Loucy (cell line): ENCODE results near the gene KIRREL1.

ENCODE experiments used
- H2AFZ ChIP-seq: fragments of 200-600 bp; sonication (generic); 2 replicates; pipeline ENCODE4 v1.6.0; 2016; ENCODE audit warnings: antibody characterized with exemption, mild to moderate bottlenecking, low read length, moderate library complexity
- H3F3A ChIP-seq: fragments of 200-600 bp; 2 replicates; pipeline ENCODE4 v1.6.0; 2016; ENCODE audit warnings: antibody characterized with exemption, low read depth, mild to moderate bottlenecking
- H3K27me3 ChIP-seq: fragments of 200-600 bp; sonication (generic); 2 replicates; pipeline ENCODE4 v1.6.1; 2014; ENCODE audit warnings: low read length, mild to moderate bottlenecking; ENCODE audit not compliant: insufficient read depth, poor library complexity, severe bottlenecking
- H3K36me3 ChIP-seq: fragments of 200-600 bp; sonication (generic); 2 replicates; pipeline ENCODE4 v1.6.1; 2016; ENCODE audit warnings: low read length; ENCODE audit not compliant: insufficient read depth
- H3K4me1 ChIP-seq: fragments of 200-600 bp; sonication (generic); 2 replicates; pipeline ENCODE4 v1.5.1; 2014; ENCODE audit warnings: low read length, mild to moderate bottlenecking; ENCODE audit not compliant: insufficient read depth, poor library complexity, severe bottlenecking
- H3K4me2 ChIP-seq: fragments of 200-600 bp; sonication (generic); 2 replicates; pipeline ENCODE4 v1.6.0; 2014; ENCODE audit warnings: antibody characterized with exemption, low read length, low read depth, mild to moderate bottlenecking; ENCODE audit not compliant: poor library complexity, severe bottlenecking
- H3K4me3 ChIP-seq: fragments of 200-600 bp; sonication (generic); 2 replicates; pipeline ENCODE4 v1.5.1; 2014; ENCODE audit warnings: low read length, mild to moderate bottlenecking, mixed read lengths; ENCODE audit not compliant: poor library complexity, severe bottlenecking
- H3K79me2 ChIP-seq: fragments of 200-600 bp; sonication (generic); 2 replicates; pipeline ENCODE4 v1.6.1; 2014; ENCODE audit warnings: low read length; ENCODE audit not compliant: insufficient read depth
- H3K9ac ChIP-seq: fragments of 200-600 bp; sonication (generic); 2 replicates; pipeline ENCODE4 v1.6.0; 2014; ENCODE audit warnings: mild to moderate bottlenecking, low read depth, low read length, moderate library complexity; ENCODE audit not compliant: poor library complexity, severe bottlenecking
- H3K9me2 ChIP-seq: fragments of 200-600 bp; sonication (generic); replicated peaks from 2 replicates; pipeline ENCODE4 v1.6.1; 2016; ENCODE audit warnings: low read depth, low read length, mixed read lengths
- H3K9me3 ChIP-seq: fragments of 200-600 bp; sonication (generic); 2 replicates; pipeline ENCODE4 v1.6.1; 2014; ENCODE audit warnings: mild to moderate bottlenecking, antibody characterized with exemption, low read length, low read depth; ENCODE audit not compliant: insufficient read depth
- H4K20me1 ChIP-seq: fragments of 200-600 bp; sonication (generic); 2 replicates; pipeline ENCODE4 v1.6.0; 2014; ENCODE audit warnings: antibody characterized with exemption, low read length, mild to moderate bottlenecking; ENCODE audit not compliant: insufficient read depth, poor library complexity, severe bottlenecking
- EZH2phosphoT487 ChIP-seq: fragments of 200-600 bp; IDR thresholded peaks from 2 replicates; pipeline ENCODE4 v1.6.1; 2018; ENCODE audit warnings: antibody characterized with exemption, mild to moderate bottlenecking, moderate library complexity, borderline replicate concordance
- TF ChIP-seq, protein P1 (sequence below): fragments of 200-600 bp; sonication (generic); conservative IDR thresholded peaks from 2 replicates; pipeline ENCODE4 v1.5.1; 2014; ENCODE audit warnings: mild to moderate bottlenecking, antibody characterized with exemption, low read length

KIRREL1 gene

DNA sequence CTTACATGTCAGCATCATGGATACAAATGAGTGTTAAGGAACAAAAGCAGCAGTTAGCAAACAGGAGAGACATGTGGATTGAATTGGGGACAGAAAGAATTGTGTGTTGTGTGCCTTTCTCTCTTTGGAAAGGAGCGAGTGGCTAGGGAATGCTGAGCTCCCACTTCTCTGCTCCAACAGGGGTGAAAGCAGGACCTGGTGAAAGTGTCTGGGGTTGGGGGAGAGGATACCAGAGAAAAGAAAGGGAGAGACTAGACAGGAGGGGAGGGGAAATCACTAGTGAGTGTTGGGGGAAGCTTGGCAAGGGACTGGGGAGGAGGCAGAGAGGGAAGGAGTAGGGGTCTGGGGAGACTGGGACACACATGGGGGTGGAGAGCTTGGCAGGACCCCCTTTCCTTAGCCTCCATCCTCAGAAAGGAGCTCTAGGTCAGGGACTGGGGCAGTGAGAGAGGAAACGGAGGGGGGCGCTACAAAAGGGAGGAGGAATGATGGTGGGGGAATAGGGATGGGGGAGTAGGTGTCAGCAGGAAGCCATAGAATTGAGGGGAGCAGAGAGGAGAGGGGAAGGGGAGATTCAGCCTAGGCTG lies 2.2 kb downstream of the KIRREL1 start:
- Histone ChIP-seq H3K36me3 (no peaks in the 10 kb centered on the region), H2AFZ (no peak overlapping the region), H3K79me2 (no peaks in the 10 kb centered on the region), H3K9me2 (no peaks in the 10 kb centered on the region), H3K27me3 (peaks cover 7% of the 10 kb centered on the region), H3K4me3 (no peak overlapping the region), H3K4me2 (no peak overlapping the region), H3F3A (no peaks in the 10 kb centered on the region), H3K9ac (no peak overlapping the region), H3K4me1 (peaks cover 10% of the 10 kb centered on the region), H3K9me3 (no peaks in the 10 kb centered on the region), H4K20me1 (no peaks in the 10 kb centered on the region)
- TF ChIP-seq EZH2phosphoT487, result no peak
- TF ChIP-seq, protein P1, sequence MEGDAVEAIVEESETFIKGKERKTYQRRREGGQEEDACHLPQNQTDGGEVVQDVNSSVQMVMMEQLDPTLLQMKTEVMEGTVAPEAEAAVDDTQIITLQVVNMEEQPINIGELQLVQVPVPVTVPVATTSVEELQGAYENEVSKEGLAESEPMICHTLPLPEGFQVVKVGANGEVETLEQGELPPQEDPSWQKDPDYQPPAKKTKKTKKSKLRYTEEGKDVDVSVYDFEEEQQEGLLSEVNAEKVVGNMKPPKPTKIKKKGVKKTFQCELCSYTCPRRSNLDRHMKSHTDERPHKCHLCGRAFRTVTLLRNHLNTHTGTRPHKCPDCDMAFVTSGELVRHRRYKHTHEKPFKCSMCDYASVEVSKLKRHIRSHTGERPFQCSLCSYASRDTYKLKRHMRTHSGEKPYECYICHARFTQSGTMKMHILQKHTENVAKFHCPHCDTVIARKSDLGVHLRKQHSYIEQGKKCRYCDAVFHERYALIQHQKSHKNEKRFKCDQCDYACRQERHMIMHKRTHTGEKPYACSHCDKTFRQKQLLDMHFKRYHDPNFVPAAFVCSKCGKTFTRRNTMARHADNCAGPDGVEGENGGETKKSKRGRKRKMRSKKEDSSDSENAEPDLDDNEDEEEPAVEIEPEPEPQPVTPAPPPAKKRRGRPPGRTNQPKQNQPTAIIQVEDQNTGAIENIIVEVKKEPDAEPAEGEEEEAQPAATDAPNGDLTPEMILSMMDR, result no peak

DNA sequence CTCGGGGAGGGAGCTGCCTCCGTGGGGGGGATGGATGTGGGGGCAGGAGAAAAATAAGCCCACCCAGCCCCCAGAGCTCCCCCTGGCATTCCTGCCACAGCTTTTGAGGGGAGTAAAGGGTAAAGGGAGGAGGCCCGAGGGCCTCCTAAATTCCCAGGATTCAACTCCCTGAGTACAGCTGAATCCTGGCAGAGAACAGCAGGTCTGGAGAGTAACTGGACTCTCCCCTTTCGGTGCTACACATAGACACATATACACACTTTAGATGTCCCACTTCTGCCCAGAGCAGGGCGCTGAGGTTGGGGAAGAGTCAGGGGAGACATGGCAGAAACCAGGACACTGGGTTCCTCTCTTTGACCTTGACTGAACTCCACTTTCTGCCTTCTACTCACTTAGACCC lies 3.0 kb downstream of the KIRREL1 start:
- H3K9me3 ChIP-seq, result no peaks in the 10 kb centered on the region
- no peak overlapping the region for H3K4me2 ChIP-seq
- H3K4me3 ChIP-seq, result no peak overlapping the region
- peaks cover 10% of the 10 kb centered on the region for H3K4me1 ChIP-seq
- H3F3A ChIP-seq, result no peaks in the 10 kb centered on the region
- no peaks in the 10 kb centered on the region for H3K36me3 ChIP-seq
- no peak overlapping the region for H3K9ac ChIP-seq
- no peak overlapping the region for H2AFZ ChIP-seq
- peaks cover 7% of the 10 kb centered on the region for H3K27me3 ChIP-seq
- TF ChIP-seq, protein P1, result no peak
- TF ChIP-seq EZH2phosphoT487, result no peak
- H3K79me2 ChIP-seq, result no peaks in the 10 kb centered on the region
- H3K9me2 ChIP-seq, result no peaks in the 10 kb centered on the region
- H4K20me1 ChIP-seq, result no peaks in the 10 kb centered on the region

DNA sequence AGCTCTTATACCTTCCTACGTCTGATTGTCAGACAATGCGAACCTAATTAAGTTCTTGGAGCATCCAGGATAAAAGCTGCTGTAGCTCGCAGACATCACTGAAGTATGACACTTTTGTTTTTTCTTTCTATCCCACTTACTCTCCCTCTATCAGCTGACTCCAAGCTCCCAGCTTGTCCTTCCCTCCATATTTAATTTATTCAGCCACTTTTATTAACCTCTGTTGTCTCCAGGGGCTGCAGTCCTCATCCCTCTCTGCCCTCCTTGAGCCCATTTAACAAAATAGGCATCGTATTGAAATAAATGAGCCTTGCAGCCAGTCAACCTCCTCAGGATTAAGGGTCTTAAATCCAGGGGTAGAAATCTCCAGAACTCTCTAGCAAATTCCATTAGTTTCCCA lies 7.1 kb downstream of the KIRREL1 start:
- TF ChIP-seq, protein P1, result no peak
- TF ChIP-seq EZH2phosphoT487, result no peak
- Histone ChIP-seq H2AFZ (no peak overlapping the region), H3F3A (no peaks in the 10 kb centered on the region), H3K4me3 (no peak overlapping the region), H3K27me3 (no peaks in the 10 kb centered on the region), H3K4me2 (no peak overlapping the region), H3K9me3 (no peaks in the 10 kb centered on the region), H3K36me3 (no peaks in the 10 kb centered on the region), H3K9ac (no peak overlapping the region), H3K4me1 (no peaks in the 10 kb centered on the region), H4K20me1 (no peaks in the 10 kb centered on the region), H3K79me2 (no peaks in the 10 kb centered on the region), H3K9me2 (no peaks in the 10 kb centered on the region)
